CD4-positive, alpha-beta T cell treated with Interleukin-15 for 1 hour (primary cell): ENCODE data around the gene PLAAT3.
A peak's percentile ranks its signal among the peaks of the same experiment; 100 is the strongest.
"Not testable (repeated sequence)": the region's sequence is repeated elsewhere in the genome, so short reads cannot be mapped to it uniquely, and the experiment has no call there.

Source experiments
- DNase-seq: peaks from one replicate; pipeline ENCODE4 v3.0.0-alpha.2; 2020

PLAAT3 gene

GRCh38 chr11:63614136-63614671, at the start of gene PLAAT3:
Gene PLAAT3, minus strand, starts transcription at chr11:63614433. Its CDS starts 419 bp downstream, at chr11:63614014.
- peak; percentile 45 for DNase-seq

GRCh38 chr11:63663809-63664208, 49.6 kb upstream of the PLAAT3 start:
- DNase-seq, result no peak

GRCh38 chr11:63660972-63661371, 46.7 kb upstream of the PLAAT3 start:
- no peak for DNase-seq

- no peak for DNase-seq
Observed at GRCh38 chr11:63652671-63653070, 38.4 kb upstream of the PLAAT3 start.

- no peak for DNase-seq
Observed at GRCh38 chr11:63643205-63643604, 29.0 kb upstream of the PLAAT3 start.

- no peak for DNase-seq
Observed at GRCh38 chr11:63641727-63642126, 27.5 kb upstream of the PLAAT3 start.

- DNase-seq, result no peak
Observed at GRCh38 chr11:63639199-63639832, 25.1 kb upstream of the PLAAT3 start.

GRCh38 chr11:63638436-63638835, 24.2 kb upstream of the PLAAT3 start:
- DNase-seq, result not testable (repeated sequence)

GRCh38 chr11:63635762-63636465, 21.7 kb upstream of the PLAAT3 start:
- DNase-seq, result peak; percentile 65

GRCh38 chr11:63629426-63629825, 15.2 kb upstream of the PLAAT3 start:
- DNase-seq, result no peak

- no peak for DNase-seq
Observed at GRCh38 chr11:63623513-63624140, 9.4 kb upstream of the PLAAT3 start.

GRCh38 chr11:63622323-63622722, 8.1 kb upstream of the PLAAT3 start:
- no peak for DNase-seq

GRCh38 chr11:63621071-63621470, 6.8 kb upstream of the PLAAT3 start:
- no peak for DNase-seq

GRCh38 chr11:63619967-63620366, 5.7 kb upstream of the PLAAT3 start:
- no peak for DNase-seq

- not testable (repeated sequence) for DNase-seq
Observed at GRCh38 chr11:63617686-63618085, 3.5 kb upstream of the PLAAT3 start.

- DNase-seq, result no peak
Observed at GRCh38 chr11:63616953-63617352, 2.7 kb upstream of the PLAAT3 start.

GRCh38 chr11:63613517-63614135, 607 bp downstream of the PLAAT3 start:
- DNase-seq, result peak; percentile 41

GRCh38 chr11:63612181-63612580, 2.1 kb downstream of the PLAAT3 start:
- no peak for DNase-seq

- no peak for DNase-seq
Observed at GRCh38 chr11:63611395-63611747, 2.9 kb downstream of the PLAAT3 start.

- no peak for DNase-seq
Observed at GRCh38 chr11:63610604-63611394, 3.4 kb downstream of the PLAAT3 start.

GRCh38 chr11:63609971-63610580, 4.2 kb downstream of the PLAAT3 start:
- DNase-seq, result no peak

GRCh38 chr11:63609536-63609935, 4.7 kb downstream of the PLAAT3 start:
- no peak for DNase-seq
